Right kidney (tissue), 1 donor: Measurements from ENCODE around the gene PRRT2.
"Not testable (repeated sequence)": the region's sequence is repeated elsewhere in the genome, so short reads cannot be mapped to it uniquely, and the experiment has no call there.

Experiments
- DNase-seq: peaks from one replicate; pipeline ENCODE4 v3.0.0-alpha.2; 2016

The PRRT2 gene

DNA sequence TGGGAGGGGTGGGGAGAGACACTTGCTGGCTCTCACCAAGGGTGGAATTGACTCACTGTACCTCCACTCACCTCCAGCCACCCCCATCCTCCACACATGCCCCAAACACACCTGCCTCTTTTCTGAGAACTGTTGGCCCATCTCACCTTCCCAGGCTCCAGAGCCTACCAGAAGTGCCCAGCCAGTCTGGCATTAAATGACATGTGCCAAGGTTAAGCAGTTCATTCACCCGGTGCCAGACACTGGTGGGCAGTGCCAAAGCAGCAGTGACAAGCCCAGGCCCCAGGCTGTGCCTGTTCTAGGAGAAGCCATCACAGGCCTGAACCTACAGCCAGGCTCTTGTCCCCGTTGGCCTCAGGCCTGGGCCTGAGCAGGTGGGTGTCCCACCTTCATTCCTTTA is 19.5 kb downstream of the PRRT2 start:
- DNase-seq = no peak

DNA sequence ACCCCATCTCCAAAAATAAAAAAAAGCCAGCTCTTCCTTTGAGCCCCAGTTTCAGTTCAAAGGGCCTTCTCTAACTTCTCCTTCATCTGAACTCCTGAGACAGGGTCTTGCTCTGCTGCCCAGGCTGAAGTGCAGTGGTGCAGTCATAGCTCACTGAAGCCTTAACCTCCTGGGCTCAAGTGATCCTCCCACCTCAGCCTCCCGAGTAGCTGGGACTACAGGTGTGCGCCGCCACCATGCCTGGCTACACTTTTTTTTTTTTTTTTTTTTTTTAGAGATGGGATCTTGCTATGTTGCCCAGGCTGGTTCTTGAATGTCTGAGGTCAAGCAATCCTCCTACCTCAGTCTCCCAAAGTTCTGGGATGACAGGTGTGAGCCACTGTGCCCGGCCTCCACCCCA is 21.2 kb downstream of the PRRT2 start:
- DNase-seq = not testable (repeated sequence)

DNA sequence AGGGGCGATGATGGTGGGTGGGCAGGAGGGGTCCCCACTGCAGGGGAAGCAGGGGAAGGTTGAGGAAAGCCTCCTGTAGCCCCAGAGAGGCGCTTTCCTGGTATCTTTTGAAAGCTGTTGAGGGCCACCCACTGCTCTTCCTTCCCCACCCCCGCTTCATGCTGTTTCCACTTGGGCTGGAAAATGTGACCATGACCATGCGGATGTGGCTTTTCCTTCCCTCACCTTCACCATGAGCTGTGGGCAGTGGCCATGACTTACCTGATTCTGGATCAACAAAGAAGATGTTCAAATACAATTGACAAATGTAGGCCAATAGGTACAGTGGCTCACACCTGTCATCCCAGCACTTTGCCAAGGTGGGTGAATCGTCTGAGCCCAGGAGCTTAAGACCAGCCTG is 22.1 kb downstream of the PRRT2 start:
- DNase-seq = no peak

DNA sequence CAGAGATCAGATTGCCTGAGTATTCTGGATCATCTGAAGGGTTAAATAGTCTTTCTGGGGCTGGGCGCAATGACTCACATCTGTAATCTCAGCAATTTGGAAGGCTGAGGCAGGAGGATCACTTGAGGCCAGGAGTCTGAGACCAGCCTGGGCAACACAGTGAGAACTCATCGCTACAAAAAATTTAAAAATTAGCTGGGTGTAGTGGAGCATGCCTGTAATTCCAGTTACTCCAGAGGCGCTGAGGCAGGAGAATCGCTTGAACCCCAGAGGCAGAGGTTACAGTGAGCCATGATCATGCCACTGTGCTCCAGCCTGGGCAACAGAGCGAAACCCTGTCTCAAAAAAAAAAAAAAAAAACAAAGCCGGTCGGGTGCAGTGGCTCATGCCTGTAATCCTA is 23.9 kb downstream of the PRRT2 start:
- no peak for DNase-seq

DNA sequence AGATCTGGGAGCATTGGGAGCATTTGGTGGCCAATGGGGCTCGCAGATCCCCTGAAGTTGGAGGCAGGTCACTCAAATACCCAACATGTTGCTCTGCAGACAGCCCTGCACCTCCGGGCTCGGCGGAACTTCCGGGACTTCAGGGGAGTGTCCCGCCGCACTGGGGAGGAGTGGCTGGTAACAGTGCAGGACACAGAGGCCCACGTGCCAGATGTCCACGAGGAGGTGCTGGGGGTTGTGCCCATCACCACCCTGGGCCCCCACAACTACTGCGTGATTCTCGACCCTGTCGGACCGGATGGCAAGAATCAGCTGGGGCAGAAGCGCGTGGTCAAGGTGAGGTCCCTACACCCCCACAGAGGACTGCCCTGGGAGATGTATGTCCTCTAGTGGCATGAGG is 24.6 kb downstream of the PRRT2 start:
- no peak for DNase-seq

DNA sequence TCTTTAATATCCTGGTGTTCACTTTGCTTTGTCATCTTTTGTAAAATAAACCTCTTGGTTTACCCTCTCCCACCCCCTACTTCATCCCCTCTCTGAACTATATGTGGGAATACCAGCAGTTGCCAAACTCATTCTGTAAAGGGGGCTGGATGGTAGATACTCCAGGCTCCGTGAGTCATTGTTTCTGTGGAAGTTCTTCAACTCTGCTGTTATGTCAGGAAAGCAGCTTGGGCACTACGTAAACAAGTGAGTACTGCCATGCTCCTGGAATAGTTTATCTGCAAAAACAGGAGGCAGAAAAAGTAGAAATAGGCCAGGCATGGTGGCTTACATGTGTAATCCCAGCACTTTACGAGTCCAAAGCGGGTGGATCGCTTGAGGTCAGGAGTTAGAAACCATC is 25.8 kb downstream of the PRRT2 start:
- DNase-seq = no peak

DNA sequence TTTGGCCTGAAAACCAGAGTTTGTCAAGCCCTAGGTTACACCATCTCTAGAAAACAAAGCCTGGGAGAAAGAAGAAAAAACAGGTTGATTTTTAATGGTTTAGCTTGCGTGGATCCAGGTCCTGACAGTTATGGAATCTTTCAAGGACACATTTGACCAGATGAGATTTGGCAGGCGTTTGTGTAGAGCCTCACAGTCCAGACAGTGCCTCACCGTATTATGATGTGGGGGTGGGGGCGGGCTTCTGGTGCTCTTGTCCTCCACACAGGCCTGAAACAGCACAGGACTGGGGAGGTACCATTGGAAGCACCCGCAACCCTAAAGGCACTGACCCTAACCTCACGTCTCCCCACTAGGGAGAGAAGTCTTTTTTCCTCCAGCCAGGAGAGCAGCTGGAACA is 27.8 kb downstream of the PRRT2 start:
- DNase-seq = no peak

DNA sequence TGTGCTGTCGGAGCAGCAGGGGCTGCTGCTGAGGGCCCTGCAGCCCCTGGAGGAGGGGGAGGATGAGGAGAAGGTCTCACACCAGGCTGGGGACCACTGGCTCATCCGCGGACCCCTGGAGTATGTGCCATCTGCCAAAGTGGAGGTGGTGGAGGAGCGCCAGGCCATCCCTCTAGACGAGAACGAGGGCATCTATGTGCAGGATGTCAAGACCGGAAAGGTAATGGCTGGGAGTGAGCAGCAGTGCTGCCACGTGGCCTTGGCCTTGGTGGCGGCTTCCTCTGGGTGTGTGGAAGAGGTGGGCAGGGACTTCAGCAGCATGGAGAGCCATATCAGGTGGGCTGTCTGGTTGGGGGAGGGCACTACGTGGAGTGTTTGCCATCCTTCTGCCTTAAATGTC is 28.2 kb downstream of the PRRT2 start:
- DNase-seq = no peak

DNA sequence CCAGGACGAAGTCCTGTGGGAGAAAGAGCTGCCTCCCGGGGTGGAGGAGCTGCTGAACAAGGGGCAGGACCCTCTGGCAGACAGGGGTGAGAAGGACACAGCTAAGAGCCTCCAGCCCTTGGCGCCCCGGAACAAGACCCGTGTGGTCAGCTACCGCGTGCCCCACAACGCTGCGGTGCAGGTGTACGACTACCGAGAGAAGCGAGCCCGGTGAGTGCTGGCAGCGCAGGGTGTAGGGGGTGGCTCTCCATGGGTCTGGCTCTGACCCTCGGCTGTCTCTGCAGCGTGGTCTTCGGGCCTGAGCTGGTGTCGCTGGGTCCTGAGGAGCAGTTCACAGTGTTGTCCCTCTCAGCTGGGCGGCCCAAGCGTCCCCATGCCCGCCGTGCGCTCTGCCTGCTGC is 29.6 kb downstream of the PRRT2 start:
- DNase-seq = no peak

DNA sequence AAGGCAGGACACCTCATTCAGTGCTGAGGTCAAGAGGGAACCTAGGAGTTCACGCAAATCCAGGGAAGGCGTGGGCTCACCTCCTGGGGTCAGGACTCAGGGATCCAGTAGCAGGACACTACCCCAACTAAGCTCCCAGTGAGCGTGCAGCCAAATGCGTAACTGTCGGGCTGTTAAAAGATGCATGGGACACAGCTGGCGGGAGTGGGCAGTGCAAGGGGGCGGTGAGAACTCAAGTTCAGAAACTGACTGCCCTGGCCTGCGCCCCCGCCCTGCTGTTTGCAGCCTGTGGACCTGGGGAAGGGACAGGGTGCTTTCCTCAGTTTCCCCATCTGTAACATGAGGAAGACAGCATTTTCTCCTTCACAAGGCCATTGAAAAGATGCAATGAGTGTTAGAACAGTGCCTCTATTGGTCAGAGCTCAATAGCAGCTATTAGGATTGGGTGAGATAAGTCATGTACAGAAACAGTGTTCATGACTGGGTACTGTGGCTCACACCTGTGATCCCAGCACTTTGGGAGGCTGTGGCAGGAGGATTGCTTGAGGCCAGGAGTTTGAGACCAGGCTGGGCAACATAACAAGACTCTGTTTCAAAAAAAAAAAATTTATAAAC is 30.8 kb downstream of the PRRT2 start:
- no peak for DNase-seq

DNA sequence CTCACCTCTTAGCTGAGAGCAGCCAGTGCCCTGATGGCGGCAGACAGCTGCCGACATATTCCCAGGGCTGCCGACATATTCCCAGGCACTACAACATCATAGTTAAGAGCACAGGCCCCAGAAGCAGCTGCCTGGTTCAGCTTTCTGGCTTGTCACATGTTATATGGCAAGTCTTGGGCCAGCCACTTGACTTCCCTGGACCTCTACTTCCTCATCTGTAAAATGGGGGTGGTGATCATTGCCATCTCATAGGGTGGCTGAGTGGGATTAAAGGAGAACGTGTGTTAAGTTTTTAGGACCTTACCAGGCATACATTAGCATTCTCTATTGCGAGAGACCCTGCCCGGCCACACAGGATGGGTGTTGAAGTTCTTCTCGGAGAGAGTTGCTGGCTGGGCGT is 31.9 kb downstream of the PRRT2 start:
- DNase-seq = no peak

DNA sequence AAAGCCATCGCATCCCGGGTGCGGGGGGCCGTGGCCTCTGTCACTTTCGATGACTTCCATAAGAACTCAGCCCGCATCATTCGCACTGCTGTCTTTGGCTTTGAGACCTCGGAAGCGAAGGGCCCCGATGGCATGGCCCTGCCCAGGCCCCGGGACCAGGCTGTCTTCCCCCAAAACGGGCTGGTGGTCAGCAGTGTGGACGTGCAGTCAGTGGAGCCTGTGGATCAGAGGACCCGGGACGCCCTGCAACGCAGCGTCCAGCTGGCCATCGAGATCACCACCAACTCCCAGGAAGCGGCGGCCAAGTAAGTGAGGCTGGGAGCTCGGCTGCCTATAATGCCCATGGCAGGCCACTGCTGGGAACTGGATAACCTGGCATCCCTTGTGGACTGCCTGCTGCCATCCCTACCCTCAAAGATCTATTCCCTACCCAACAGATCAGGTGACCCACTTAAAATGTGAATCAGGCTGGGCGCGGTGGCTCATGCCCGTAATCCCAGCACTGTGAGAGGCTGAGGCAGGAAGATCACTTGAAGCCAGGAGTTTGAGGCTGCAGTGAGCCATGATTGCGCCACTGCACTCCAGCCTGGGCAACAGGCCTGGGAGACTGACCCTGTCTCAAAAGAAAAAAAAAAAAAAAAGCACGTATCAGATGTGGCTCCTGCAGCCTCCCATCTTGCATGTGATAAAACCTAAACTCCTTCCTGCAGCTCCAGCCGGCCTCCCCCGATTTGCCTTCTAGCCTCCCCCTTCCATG is 32.8 kb downstream of the PRRT2 start:
- no peak for DNase-seq

DNA sequence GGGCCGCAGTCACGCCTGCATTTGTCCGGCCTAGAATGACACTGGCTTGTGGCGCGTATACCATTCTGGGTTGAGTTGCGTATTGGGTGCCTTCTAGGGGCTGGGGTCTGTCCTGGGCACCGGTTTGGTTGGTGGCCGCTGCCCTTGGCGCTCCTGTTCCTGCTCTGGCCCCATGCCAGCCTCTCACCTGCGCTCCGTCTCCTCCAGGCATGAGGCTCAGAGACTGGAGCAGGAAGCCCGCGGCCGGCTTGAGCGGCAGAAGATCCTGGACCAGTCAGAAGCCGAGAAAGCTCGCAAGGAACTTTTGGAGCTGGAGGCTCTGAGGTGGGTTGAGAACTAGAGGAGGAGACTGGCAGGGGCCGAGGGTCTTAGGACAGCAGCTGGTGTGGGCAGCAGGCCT is 33.7 kb downstream of the PRRT2 start:
- DNase-seq = no peak

DNA sequence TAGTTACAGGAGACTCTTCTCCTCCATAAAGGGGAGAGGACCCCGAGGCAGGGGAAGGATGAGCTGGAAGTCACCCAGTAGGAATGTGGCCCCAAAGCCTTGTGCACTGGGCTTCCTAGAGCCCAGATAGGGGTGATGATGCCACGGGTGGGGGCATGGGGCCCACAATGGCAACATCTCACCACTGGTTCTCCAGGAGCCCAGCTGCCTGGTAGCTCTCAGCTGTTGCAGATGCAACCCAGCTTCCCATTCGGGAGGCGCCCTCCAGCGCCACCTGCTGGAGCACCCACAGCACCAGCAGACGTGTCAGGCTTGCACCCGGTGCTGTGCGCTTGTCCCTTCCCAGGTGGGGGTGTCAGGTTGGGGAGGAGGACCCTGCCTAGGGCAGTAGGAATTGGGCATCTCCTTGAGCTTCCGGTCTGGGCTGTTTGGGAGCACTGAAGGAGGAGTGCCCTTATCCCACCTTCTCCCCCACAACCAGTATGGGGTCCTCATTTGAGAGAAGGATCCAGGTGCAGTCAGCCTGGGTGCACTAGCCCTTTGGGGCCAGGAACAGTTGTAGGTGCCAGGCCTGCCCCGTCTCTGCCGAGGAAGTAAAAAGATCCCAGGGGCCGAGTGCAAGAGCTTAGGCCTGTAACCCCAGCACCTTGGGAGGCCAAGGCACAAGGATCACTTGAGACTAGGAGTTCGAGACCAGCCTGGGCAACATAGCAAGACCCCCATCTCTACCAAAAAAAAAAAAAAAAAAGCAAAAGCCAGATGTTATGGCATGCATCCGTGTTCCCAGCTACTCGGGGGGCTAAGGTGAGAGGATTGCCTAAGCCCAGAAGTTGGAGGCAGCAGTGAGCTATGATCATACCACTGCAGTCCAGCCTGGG is 36.7 kb downstream of the PRRT2 start:
- DNase-seq = no peak

DNA sequence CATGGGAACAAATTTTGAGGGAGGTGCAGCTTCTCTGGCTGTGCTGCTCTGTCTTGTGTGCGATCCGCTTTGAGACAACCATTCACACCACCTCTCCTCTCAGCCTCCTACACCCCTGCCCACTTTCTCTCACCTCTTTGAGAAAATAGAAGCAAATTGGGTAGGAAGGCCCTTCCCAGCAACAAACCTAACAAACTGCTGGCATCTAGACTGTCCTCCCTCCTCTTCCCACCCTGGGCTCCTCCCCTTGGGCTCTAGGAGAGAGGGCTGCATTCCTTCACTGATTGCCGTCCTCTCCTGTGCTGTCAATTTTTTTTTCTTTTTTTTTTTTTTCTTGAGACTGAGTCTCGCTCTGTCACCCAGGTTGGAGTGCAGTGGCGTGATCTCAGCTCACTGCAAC is 37.5 kb downstream of the PRRT2 start:
- no peak for DNase-seq

DNA sequence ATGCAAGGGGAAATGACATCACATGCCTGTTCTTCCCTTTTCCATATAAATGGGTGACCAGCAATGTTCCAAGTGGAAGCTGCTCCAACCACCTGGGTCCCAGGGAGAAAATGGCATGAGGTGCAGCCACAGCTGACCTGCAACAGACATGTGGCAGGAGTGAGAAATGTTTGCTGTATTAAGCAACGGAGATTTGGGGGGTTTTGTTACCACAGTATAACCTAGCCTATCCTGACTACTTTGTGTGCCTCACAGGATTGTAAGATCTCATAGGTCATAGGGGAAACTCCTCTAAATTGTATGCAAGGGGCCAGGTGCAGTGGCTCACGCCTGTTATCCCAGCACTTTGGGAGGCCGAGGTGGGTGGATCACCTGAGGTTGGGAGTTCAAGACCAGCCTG is 39.0 kb downstream of the PRRT2 start:
- DNase-seq = no peak

DNA sequence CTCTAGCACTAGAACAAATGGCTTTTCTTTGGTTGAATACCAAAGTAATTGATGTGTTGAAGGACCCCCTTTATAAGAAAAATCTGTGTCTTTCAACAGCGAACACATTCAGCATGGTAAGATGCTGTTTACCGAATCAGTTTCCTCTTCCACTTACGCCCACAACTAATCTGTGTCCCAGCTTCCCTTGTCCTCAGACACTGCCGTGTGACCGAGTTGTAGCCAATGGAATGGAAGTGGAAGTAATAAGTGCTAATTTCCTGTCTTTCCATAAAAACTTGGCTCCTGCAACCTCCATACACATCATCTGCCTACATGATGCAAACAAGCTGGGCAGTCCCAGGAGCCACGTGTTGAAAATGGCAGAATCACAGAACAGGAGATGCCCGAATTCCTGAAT is 40.7 kb downstream of the PRRT2 start:
- DNase-seq = no peak

DNA sequence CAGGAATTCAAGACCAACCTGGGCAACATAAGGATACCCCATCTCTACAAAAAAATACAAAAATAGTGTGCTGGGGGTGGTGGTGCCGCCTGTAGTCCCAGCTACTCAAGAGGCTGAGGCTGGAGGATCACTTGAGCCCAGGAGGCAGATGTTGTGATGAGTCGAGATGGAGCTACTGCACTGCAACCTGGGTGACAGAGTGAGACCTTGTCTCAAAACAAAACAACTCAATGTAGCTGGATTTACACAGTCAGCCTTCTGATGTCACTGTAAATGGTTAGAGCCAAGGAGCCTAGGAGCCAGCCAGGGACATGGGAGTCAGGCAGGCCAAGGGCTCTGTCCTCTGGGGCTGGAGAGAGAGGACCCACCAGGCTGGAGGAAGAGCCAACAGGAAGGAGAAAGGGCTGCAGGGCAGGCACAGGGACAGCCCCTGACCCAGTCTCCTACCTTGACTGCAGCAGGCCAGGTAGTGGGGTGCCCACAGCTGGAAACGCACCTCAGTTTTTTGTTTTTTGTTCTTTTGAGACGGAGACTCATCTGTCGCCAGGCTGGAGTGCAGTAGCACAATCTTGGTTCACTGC is 42.6 kb downstream of the PRRT2 start:
- no peak for DNase-seq

DNA sequence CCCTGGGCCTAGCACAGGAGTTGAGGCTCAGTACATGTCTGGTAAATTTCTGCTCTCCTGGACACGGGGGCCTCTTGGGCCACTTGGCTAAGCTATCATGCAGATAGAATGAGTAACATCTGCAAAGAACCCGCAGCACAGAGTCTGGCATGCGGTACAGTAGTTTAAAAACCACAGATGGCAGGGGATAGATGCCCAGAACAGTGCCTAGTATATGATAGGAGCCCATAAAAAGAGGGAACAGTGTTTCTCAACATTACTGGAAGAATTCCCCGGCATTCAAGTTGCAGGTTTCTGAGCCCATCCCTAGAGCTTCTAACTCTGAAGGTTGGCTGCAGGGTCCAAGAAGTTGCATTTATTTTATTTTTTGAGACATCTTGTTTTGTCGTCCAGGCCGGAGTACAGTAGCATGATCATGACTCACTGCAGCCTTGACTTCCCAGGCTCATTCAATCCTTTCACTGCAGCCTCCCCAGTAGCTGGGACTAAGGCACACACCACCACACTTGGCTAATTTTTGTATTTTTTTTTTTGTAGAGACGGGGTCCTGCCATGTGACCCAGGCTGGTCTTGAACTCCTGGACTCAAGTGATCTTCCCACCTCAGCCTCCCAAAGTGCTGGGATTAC is 45.3 kb downstream of the PRRT2 start:
- no peak for DNase-seq

DNA sequence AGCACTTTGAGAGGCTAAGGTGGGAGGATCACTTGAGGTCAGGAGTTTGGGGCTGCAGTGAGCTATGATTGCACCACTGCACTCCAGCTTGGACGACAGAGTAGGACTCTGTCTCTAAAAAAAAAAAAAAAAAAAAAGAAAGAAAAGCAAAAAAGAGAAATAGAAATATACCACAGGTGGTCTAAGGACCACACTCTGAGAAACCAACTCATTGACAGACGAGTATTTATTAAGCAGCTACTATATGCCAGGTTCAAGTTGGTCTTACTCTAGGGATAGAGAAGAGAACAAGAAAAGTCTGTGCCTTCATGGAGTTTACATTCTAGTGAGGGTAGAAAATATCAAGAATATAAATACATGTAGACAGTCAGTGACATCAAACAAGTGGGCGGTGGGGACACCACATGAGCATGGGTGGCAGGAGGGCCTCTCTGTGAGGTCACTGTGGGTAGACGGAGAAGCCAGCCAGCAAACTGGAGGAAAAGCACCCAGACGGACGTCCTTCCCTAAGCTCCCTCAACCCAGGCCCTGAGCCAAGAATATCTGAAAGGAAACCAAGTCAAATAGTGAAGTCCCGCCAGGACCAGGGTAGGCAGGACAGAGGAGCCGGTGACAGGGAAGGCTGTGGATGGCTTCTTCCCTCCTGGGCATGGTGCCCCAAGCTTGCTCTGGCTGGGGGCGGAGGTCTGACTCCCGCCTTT is 46.3 kb downstream of the PRRT2 start:
- DNase-seq = no peak

DNA sequence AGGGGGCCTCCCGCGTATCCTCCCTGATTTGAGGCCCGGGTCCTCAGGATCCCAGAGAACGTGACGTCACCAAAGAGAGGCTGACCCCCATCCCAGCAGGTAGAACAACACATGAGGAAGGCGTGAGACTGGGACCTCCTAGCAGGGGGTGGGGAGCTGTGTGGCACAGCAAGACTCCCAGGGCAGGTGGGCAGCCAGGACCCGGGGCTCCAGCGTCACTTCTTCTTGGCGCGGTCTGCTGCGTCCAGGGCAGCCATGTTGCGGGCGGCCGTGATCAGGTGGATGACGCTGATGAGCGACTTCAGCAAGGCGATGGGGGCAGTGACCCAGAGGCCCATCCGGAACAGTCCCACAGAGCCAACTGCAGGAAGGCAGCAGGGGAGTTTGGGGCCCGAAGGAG is 47.0 kb downstream of the PRRT2 start:
- no peak for DNase-seq

DNA sequence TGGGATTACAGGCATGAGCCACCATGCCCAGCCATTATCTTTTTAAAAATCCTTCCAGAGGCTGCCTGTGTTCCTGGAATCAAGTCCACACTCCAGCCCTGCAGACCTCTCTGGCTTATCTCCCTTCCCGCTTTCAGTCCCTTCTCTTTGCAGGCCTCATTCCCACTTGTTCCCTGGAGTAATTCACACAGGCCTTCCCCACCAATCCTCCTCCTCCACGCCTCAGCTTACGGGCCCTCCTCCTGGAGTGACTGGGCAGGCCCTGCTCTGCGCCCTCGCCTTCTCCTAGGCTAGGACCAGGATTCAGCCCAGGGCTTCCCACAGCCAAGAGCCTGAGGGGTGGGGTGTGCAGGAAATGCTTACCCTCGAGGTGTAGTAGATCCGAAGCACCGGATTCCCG is 48.2 kb downstream of the PRRT2 start:
- DNase-seq = no peak
